ENCODE results near the gene TMCC3.

TMCC3 gene

GRCh38 chr12:94558612-94559011, 91.7 kb downstream of the TMCC3 start:
- no peaks in the 10 kb centered on the region for H3K36me3 ChIP-seq (replicated peaks)
- in situ Hi-C loops (cut with HindIII; ENCODE audit: low pct_ligation_motif_present, low sequenced_read_pairs), result no loop called here
- H3K27me3 ChIP-seq (replicated peaks), result no peaks in the 10 kb centered on the region
- no peak overlapping the region for H3K27ac ChIP-seq
- no peak for DNase-seq
- no peak overlapping the region for H3K4me3 ChIP-seq (ENCODE audit: low read depth, low read length)
- TF ChIP-seq CTCF (IDR thresholded peaks at IDR 0.05; ENCODE audit: low read depth, low read length, missing control alignments), result no peak

- H3K27ac ChIP-seq, result no peak overlapping the region
- H3K36me3 ChIP-seq (replicated peaks), result no peaks in the 10 kb centered on the region
- no peak overlapping the region for H3K4me3 ChIP-seq (ENCODE audit: low read depth, low read length)
- no peaks in the 10 kb centered on the region for H3K27me3 ChIP-seq (replicated peaks)
- no peak for DNase-seq
- in situ Hi-C loops (cut with HindIII; ENCODE audit: low pct_ligation_motif_present, low sequenced_read_pairs), result no loop called here
- no peak for TF ChIP-seq CTCF (IDR thresholded peaks at IDR 0.05; ENCODE audit: low read depth, low read length, missing control alignments)
These were observed 92.5 kb downstream of the TMCC3 start for GRCh38 chr12:94557746-94558295.

- DNase-seq, result no peak
- in situ Hi-C loops (cut with HindIII; ENCODE audit: low pct_ligation_motif_present, low sequenced_read_pairs), result no loop called here
- TF ChIP-seq CTCF (IDR thresholded peaks at IDR 0.05; ENCODE audit: low read depth, low read length, missing control alignments), result no peak
- Histone ChIP-seq H3K36me3 (replicated peaks) (no peaks in the 10 kb centered on the region), H3K27me3 (replicated peaks) (no peaks in the 10 kb centered on the region), H3K4me3 (ENCODE audit: low read depth, low read length) (no peak overlapping the region), H3K27ac (no peak overlapping the region)
These were observed 94.7 kb downstream of the TMCC3 start for GRCh38 chr12:94555687-94556086.

- no peaks in the 10 kb centered on the region for H3K27me3 ChIP-seq (replicated peaks)
- no peak overlapping the region for H3K4me3 ChIP-seq (ENCODE audit: low read depth, low read length)
- no peak for DNase-seq
- H3K36me3 ChIP-seq (replicated peaks), result no peaks in the 10 kb centered on the region
- in situ Hi-C loops (cut with HindIII; ENCODE audit: low pct_ligation_motif_present, low sequenced_read_pairs), result no loop called here
- TF ChIP-seq CTCF (IDR thresholded peaks at IDR 0.05; ENCODE audit: low read depth, low read length, missing control alignments), result no peak
- H3K27ac ChIP-seq, result no peak overlapping the region
These were observed 96.5 kb downstream of the TMCC3 start for GRCh38 chr12:94553875-94554274.

- peak; percentile 91 for DNase-seq
- TF ChIP-seq CTCF (IDR thresholded peaks at IDR 0.05; ENCODE audit: low read depth, low read length, missing control alignments), result no peak
- H3K36me3 ChIP-seq (replicated peaks), result no peaks in the 10 kb centered on the region
- peak overlapping the region; percentile 40 for H3K27ac ChIP-seq
- no peaks in the 10 kb centered on the region for H3K27me3 ChIP-seq (replicated peaks)
- in situ Hi-C loops (cut with HindIII; ENCODE audit: low pct_ligation_motif_present, low sequenced_read_pairs), result no loop called here
- H3K4me3 ChIP-seq (ENCODE audit: low read depth, low read length), result no peak overlapping the region
These were observed 97.2 kb downstream of the TMCC3 start for GRCh38 chr12:94553130-94553519.

GRCh38 chr12:94551810-94552209, 98.5 kb downstream of the TMCC3 start:
- Histone ChIP-seq H3K27ac (no peak overlapping the region), H3K4me3 (ENCODE audit: low read depth, low read length) (no peak overlapping the region), H3K27me3 (replicated peaks) (no peaks in the 10 kb centered on the region), H3K36me3 (replicated peaks) (no peaks in the 10 kb centered on the region)
- no peak for TF ChIP-seq CTCF (IDR thresholded peaks at IDR 0.05; ENCODE audit: low read depth, low read length, missing control alignments)
- no peak for DNase-seq
- in situ Hi-C loops (cut with HindIII; ENCODE audit: low pct_ligation_motif_present, low sequenced_read_pairs), result no loop called here
